IMR-90 (cell line): ENCODE results near the gene BCAS3. TPM values are rescaled to one million over a fixed set of nuclear protein-coding genes. Genes with fewer than 3 reads are reported as not detected.

Experiments
- ATAC-seq: fragments of 200-7000 bp; cut with Tn5 transposase; 2 replicates; pipeline ENCODE4 v1.9.1; 2020; ENCODE audit warnings: low read depth, mild to moderate bottlenecking, moderate library complexity
- BruUV-seq: library from RNA; stranded (reverse); fragments of 400-500 nt; replicated peaks from 2 replicates; lab custom pipeline; 2021; lab: Mats Ljungman, UMichigan
- CTCF ChIA-PET: fragments of 300-600 bp; formaldehyde crosslinking; extraction: SDS; loops from one replicate; lab custom pipeline; 2021; ENCODE audit warnings: antibody characterized with exemption; lab: Yijun Ruan, JAX
- POLR2A ChIA-PET: fragments of 300-600 bp; sonication (Branson Sonifier 250); formaldehyde crosslinking; loops from one replicate; lab custom pipeline; 2022; ENCODE audit warnings: antibody characterized with exemption; ENCODE audit not compliant: unreplicated experiment; lab: Charles Lee
- DNase-seq: peaks from one replicate; pipeline ENCODE4 v3.0.0; 2013
- H2AFZ ChIP-seq: replicated peaks from 2 replicates; pipeline ENCODE3; 2013; ENCODE audit warnings: low read length, mild to moderate bottlenecking; ENCODE audit not compliant: poor library complexity
- H2AK5ac ChIP-seq: 2 replicates; pipeline ENCODE4 v1.6.1; 2013; ENCODE audit warnings: low read depth, low read length, inconsistent platforms
- H2AK9ac ChIP-seq: replicated peaks from 2 replicates; pipeline ENCODE3; 2013; ENCODE audit warnings: mild to moderate bottlenecking, low read depth, low read length, moderate library complexity; ENCODE audit not compliant: poor library complexity
- H2BK120ac ChIP-seq: 2 replicates; pipeline ENCODE4 v1.6.1; 2013; ENCODE audit warnings: low read depth, low read length, inconsistent platforms
- H2BK15ac ChIP-seq: 3 replicates; pipeline ENCODE4 v1.6.1; 2013; ENCODE audit warnings: low read depth, low read length, inconsistent platforms
- H2BK20ac ChIP-seq: 2 replicates; pipeline ENCODE4 v1.6.1; 2013; ENCODE audit warnings: low read depth, mild to moderate bottlenecking, inconsistent platforms, low read length, moderate library complexity
- H2BK5ac ChIP-seq: 2 replicates; pipeline ENCODE4 v1.6.1; 2013; ENCODE audit warnings: mild to moderate bottlenecking, low read depth, low read length, inconsistent platforms; ENCODE audit not compliant: poor library complexity, severe bottlenecking
- H3K14ac ChIP-seq: replicated peaks from 2 replicates; pipeline ENCODE4 v1.6.1; 2013; ENCODE audit warnings: low read depth, low read length, inconsistent platforms
- H3K18ac ChIP-seq: 2 replicates; pipeline ENCODE4 v1.6.1; 2013; ENCODE audit warnings: low read depth, low read length, control low read depth
- H3K23ac ChIP-seq: 2 replicates; pipeline ENCODE4 v1.6.1; 2013; ENCODE audit warnings: low read depth, low read length, inconsistent platforms
- H3K27ac ChIP-seq: 2 replicates; pipeline ENCODE4 v1.5.1; 2013; ENCODE audit warnings: mild to moderate bottlenecking, control low read depth, low read length; ENCODE audit not compliant: insufficient read depth
- H3K27me3 ChIP-seq: 2 replicates; pipeline ENCODE4 v1.6.1; 2013; ENCODE audit warnings: low read length; ENCODE audit not compliant: control insufficient read depth, insufficient read depth
- H3K36me3 ChIP-seq: 2 replicates; pipeline ENCODE4 v1.6.1; 2013; ENCODE audit warnings: low read length, mixed read lengths; ENCODE audit not compliant: control insufficient read depth, insufficient read depth
- H3K4ac ChIP-seq: 2 replicates; pipeline ENCODE4 v1.6.1; 2013; ENCODE audit warnings: low read depth, low read length, inconsistent platforms
- H3K4me1 ChIP-seq: 2 replicates; pipeline ENCODE4 v1.6.1; 2013; ENCODE audit warnings: low read length, mixed read lengths; ENCODE audit not compliant: control insufficient read depth, insufficient read depth
- H3K4me2 ChIP-seq: 2 replicates; pipeline ENCODE4 v1.6.1; 2013; ENCODE audit warnings: low read depth, mild to moderate bottlenecking, control low read depth, low read length, moderate library complexity
- H3K4me3 ChIP-seq: 2 replicates; pipeline ENCODE4 v1.5.1; 2013; ENCODE audit warnings: low read depth, mild to moderate bottlenecking, control low read depth, low read length, moderate library complexity; ENCODE audit not compliant: insufficient read depth
- H3K56ac ChIP-seq: 2 replicates; pipeline ENCODE4 v1.6.1; 2013; ENCODE audit warnings: low read length, inconsistent platforms; ENCODE audit not compliant: insufficient read depth; ENCODE audit errors: extremely low read depth
- H3K79me1 ChIP-seq, 2 experiments: 2 replicates each; pipeline ENCODE4 v1.6.1; 2013; ENCODE audit warnings: low read length in 2 of 2, inconsistent platforms in 1 of 2, low read depth in 1 of 2
- H3K9ac ChIP-seq: 2 replicates; pipeline ENCODE4 v1.6.1; 2013; ENCODE audit warnings: low read depth, low read length, control low read depth
- H3K9me1 ChIP-seq: 2 replicates; pipeline ENCODE4 v1.6.1; 2013; ENCODE audit warnings: low read length, inconsistent platforms; ENCODE audit not compliant: insufficient read depth
- H3K9me3 ChIP-seq: 2 replicates; pipeline ENCODE4 v1.6.1; 2013; ENCODE audit warnings: low read length; ENCODE audit not compliant: control insufficient read depth, insufficient read depth
- H4K20me1 ChIP-seq: 2 replicates; pipeline ENCODE4 v1.6.1; 2013; ENCODE audit warnings: low read length, inconsistent platforms; ENCODE audit not compliant: insufficient read depth
- H4K5ac ChIP-seq: 2 replicates; pipeline ENCODE4 v1.6.1; 2013; ENCODE audit warnings: mild to moderate bottlenecking, low read depth, low read length, control low read depth
- H4K8ac ChIP-seq, 2 experiments: 2 replicates each; pipeline ENCODE4 v1.6.1; 2013; ENCODE audit warnings: low read depth in 2 of 2, low read length in 2 of 2, control low read depth in 1 of 2, inconsistent platforms in 1 of 2
- H4K91ac ChIP-seq: 2 replicates; pipeline ENCODE4 v1.6.1; 2013; ENCODE audit warnings: low read depth, low read length, inconsistent platforms; ENCODE audit not compliant: insufficient read depth
- BHLHE40 ChIP-seq: fragments of 150-350 bp; IDR thresholded peaks from 2 replicates; pipeline ENCODE4 v1.6.1; 2016; ENCODE audit warnings: mild to moderate bottlenecking, low read depth, low read length
- CEBPB ChIP-seq: IDR thresholded peaks from 2 replicates; pipeline ENCODE4 v1.6.1; 2012; ENCODE audit warnings: low read depth, low read length, improper control_type of control experiment
- FOS ChIP-seq: fragments of 150-350 bp; IDR thresholded peaks from 2 replicates; pipeline ENCODE4 v1.6.1; 2016; ENCODE audit warnings: low read depth, low read length
- MAFK ChIP-seq: IDR thresholded peaks from 2 replicates; pipeline ENCODE4 v1.6.1; 2012; ENCODE audit warnings: low read depth, low read length, improper control_type of control experiment
- MAZ ChIP-seq: IDR thresholded peaks from 2 replicates; pipeline ENCODE4 v1.6.1; 2012; ENCODE audit warnings: low read depth, mild to moderate bottlenecking, low read length, improper control_type of control experiment, moderate library complexity, borderline replicate concordance
- MXI1 ChIP-seq: IDR thresholded peaks from 2 replicates; pipeline ENCODE4 v1.6.1; 2012; ENCODE audit warnings: low read depth, mild to moderate bottlenecking, low read length, moderate library complexity, borderline replicate concordance
- NFE2L2 ChIP-seq: fragments of 150-350 bp; IDR thresholded peaks from 2 replicates; pipeline ENCODE4 v1.6.1; 2016; ENCODE audit warnings: low read depth, mild to moderate bottlenecking, low read length
- POLR2A ChIP-seq: IDR thresholded peaks from 2 replicates; pipeline ENCODE4 v1.6.1; 2012; ENCODE audit warnings: mild to moderate bottlenecking, low read depth, low read length
- RAD21 ChIP-seq: IDR thresholded peaks from 2 replicates; pipeline ENCODE4 v1.6.1; 2012; ENCODE audit warnings: low read length, improper control_type of control experiment
- RCOR1 ChIP-seq: IDR thresholded peaks from 2 replicates; pipeline ENCODE4 v1.6.1; 2012; ENCODE audit warnings: mild to moderate bottlenecking, low read length, improper control_type of control experiment; ENCODE audit not compliant: insufficient replicate concordance
- RFX5 ChIP-seq: IDR thresholded peaks from 2 replicates; pipeline ENCODE4 v1.8.0; 2012; ENCODE audit warnings: low read depth, mild to moderate bottlenecking, low read length, moderate library complexity
- SMC3 ChIP-seq: fragments of 150-350 bp; IDR thresholded peaks from 2 replicates; pipeline ENCODE4 v1.6.1; 2016; ENCODE audit warnings: low read depth, mild to moderate bottlenecking, antibody characterized with exemption, low read length, moderate library complexity
- WGBS, 2 experiments: methylation state at CpG; one replicate each; pipeline versions ENCODE4 v1.1.5 to v1.1.7; 2013; ENCODE audit warnings: missing lambda C conversion rate in 2 of 2; ENCODE audit not compliant: insufficient read length in 1 of 2; ENCODE audit errors: extremely low coverage in 2 of 2; 5-methylcytosine and 5-hydroxymethylcytosine counted together
- dilution Hi-C: fragments of 300-500 bp; cut with HindIII; formaldehyde crosslinking; loops from one replicate; pipeline ENCODE4 v1.14.3; 2018; ENCODE audit warnings: low sequenced_read_pairs; ENCODE audit not compliant: unreplicated experiment
- in situ Hi-C: fragments of 300-500 bp; cut with MboI; formaldehyde crosslinking; loops from 3 replicates; pipeline ENCODE4 v1.14.3; 2019; ENCODE audit warnings: low sequenced_read_pairs, inconsistent platforms, mixed read lengths
- intact Hi-C: fragments of 100-400 bp; cut with micrococcal nuclease; formaldehyde crosslinking; loops from 2 replicates; pipeline ENCODE4 v1.10.0; 2022
- polyA plus RNA-seq, 3 experiments: library from polyadenylated mRNA; depleted of rRNA; stranded (reverse); fragments of >200 nt; gene quantifications; 2 replicates each; pipeline ENCODE4 v1.2.3, GENCODE V29; 2012; ENCODE audit warnings: low replicate concordance in 1 of 3
- total RNA-seq: library from RNA; depleted of rRNA; stranded (reverse); fragments of >200 nt; gene quantifications from 2 replicates; pipeline ENCODE4 v1.2.3, GENCODE V29; 2012
- TF ChIP-seq, protein P1 (sequence below): fragments of 150-350 bp; IDR thresholded peaks from 2 replicates; pipeline ENCODE4 v1.6.1; 2017; ENCODE audit warnings: mild to moderate bottlenecking, antibody characterized with exemption, low read length, low read depth
- TF ChIP-seq, protein P2 (sequence below): conservative IDR thresholded peaks from 2 replicates; pipeline ENCODE4 v1.5.1; 2012; ENCODE audit warnings: mild to moderate bottlenecking, low read depth, low read length, improper control_type of control experiment
- TF ChIP-seq, protein P3 (sequence below): fragments of 150-350 bp; IDR thresholded peaks from 2 replicates; pipeline ENCODE4 v1.6.1; 2016; ENCODE audit warnings: low read depth, mild to moderate bottlenecking, low read length, moderate library complexity, borderline replicate concordance

Gene BCAS3
- total and polyA plus RNA-seq, 2 of the 4 experiments (the other 2 are of a cell fraction), result 6.3 to 27.1 TPM

DNA sequence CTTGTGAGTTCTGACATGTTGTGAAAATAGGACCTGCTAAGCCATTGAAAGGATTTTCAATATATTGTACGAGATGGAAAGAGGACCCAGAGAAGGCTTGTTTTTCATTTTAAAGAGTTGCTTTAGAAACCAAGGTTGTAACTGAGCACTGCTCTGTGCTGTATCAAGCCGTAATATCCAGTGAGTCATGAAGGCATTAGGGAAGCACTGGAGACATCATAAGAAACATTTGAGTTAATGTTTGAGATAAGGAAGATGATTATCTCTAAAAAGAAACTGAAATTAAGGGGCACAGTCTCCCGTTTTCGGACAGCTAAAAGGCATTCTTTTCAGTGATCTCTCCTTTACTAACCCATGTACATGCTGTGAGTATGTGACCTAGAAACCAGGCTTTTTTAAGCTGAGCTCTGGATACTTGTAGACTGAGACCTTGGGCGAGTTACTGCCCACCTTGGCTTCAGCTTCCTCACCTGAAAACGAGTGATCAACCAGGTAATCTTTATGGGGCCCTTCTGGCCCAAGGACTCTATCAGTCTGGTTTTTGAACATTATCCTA is 572.8 kb downstream of the BCAS3 start:
- H3K36me3 ChIP-seq, result no peaks in the 10 kb centered on the region
- H3K27me3 ChIP-seq, result no peaks in the 10 kb centered on the region
- no TSS peak for BruUV-seq
- H2BK15ac ChIP-seq, result peak overlapping the region; percentile 75
- H3K18ac ChIP-seq, result peak overlapping the region; percentile 98
- ATAC-seq, result peak; percentile 60
- DNase-seq, result peak; percentile 85
- peak overlapping the region; percentile 47; the same call in 1 of the 2 replicates for H3K9ac ChIP-seq
- H2BK20ac ChIP-seq, result peak overlapping the region; percentile 84
- H3K23ac ChIP-seq, result peak overlapping the region; percentile 77
- H3K9me1 ChIP-seq, result peaks cover 15% of the 10 kb centered on the region
- peak overlapping the region; percentile 96 for H3K4ac ChIP-seq
- peaks cover 0 to 22% of the 10 kb centered on the region in 2 experiments; a peak in 2 of 4 replicates for H3K79me1 ChIP-seq
- H3K9me3 ChIP-seq, result no peaks in the 10 kb centered on the region
- ChIA-PET POLR2A (interaction anchor here (1.0 kb wide), 1 partner anchor 50 kb away, joined by 9 read pairs; no protein-coding TSS in a partner anchor), CTCF (no interaction called here)
- dilution Hi-C loops (no loop called here), intact Hi-C loops (loop anchor here (5.0 kb wide), 1 partner anchor 147 kb away; the partner anchor contains the start of gene TBX2), in situ Hi-C loops (no loop called here)
- H4K5ac ChIP-seq, result peak overlapping the region; percentile 87
- H4K20me1 ChIP-seq, result no peaks in the 10 kb centered on the region
- peak overlapping the region; percentile 89 for H2BK120ac ChIP-seq
- H3K4me1 ChIP-seq, result peaks cover 18% of the 10 kb centered on the region
- peak overlapping the region; percentile 80 for H3K4me2 ChIP-seq
- H3K27ac ChIP-seq, result peak overlapping the region; percentile 82
- peak overlapping the region; percentile 73 for H3K14ac ChIP-seq
- H2AK5ac ChIP-seq, result peak overlapping the region; percentile 80
- H4K8ac ChIP-seq, result peak overlapping the region; percentile 81 to 89
- TF ChIP-seq MXI1, result no peak
- TF ChIP-seq MAFK, result no peak
- TF ChIP-seq, protein P1, sequence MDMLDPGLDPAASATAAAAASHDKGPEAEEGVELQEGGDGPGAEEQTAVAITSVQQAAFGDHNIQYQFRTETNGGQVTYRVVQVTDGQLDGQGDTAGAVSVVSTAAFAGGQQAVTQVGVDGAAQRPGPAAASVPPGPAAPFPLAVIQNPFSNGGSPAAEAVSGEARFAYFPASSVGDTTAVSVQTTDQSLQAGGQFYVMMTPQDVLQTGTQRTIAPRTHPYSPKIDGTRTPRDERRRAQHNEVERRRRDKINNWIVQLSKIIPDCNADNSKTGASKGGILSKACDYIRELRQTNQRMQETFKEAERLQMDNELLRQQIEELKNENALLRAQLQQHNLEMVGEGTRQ, result no peak
- no peak for TF ChIP-seq NFE2L2
- no peak for TF ChIP-seq BHLHE40
- TF ChIP-seq MAZ, result no peak
- peak; percentile 17; the same call in 1 of the 2 replicates for TF ChIP-seq RAD21
- no peak for TF ChIP-seq CEBPB
- peak; percentile 6 for TF ChIP-seq POLR2A
- TF ChIP-seq RFX5, result no peak
- no peak for TF ChIP-seq SMC3
- TF ChIP-seq, protein P2, sequence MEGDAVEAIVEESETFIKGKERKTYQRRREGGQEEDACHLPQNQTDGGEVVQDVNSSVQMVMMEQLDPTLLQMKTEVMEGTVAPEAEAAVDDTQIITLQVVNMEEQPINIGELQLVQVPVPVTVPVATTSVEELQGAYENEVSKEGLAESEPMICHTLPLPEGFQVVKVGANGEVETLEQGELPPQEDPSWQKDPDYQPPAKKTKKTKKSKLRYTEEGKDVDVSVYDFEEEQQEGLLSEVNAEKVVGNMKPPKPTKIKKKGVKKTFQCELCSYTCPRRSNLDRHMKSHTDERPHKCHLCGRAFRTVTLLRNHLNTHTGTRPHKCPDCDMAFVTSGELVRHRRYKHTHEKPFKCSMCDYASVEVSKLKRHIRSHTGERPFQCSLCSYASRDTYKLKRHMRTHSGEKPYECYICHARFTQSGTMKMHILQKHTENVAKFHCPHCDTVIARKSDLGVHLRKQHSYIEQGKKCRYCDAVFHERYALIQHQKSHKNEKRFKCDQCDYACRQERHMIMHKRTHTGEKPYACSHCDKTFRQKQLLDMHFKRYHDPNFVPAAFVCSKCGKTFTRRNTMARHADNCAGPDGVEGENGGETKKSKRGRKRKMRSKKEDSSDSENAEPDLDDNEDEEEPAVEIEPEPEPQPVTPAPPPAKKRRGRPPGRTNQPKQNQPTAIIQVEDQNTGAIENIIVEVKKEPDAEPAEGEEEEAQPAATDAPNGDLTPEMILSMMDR, result no peak
- TF ChIP-seq FOS, result peak; percentile 63; the same call in 1 of the 2 replicates
- TF ChIP-seq, protein P3, sequence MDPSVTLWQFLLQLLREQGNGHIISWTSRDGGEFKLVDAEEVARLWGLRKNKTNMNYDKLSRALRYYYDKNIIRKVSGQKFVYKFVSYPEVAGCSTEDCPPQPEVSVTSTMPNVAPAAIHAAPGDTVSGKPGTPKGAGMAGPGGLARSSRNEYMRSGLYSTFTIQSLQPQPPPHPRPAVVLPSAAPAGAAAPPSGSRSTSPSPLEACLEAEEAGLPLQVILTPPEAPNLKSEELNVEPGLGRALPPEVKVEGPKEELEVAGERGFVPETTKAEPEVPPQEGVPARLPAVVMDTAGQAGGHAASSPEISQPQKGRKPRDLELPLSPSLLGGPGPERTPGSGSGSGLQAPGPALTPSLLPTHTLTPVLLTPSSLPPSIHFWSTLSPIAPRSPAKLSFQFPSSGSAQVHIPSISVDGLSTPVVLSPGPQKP, result no peak
- peak; percentile 4 for TF ChIP-seq RCOR1
- H2BK5ac ChIP-seq, result peak overlapping the region; percentile 97
- peak overlapping the region; percentile 57 for H2AK9ac ChIP-seq
- 25% methylated on average over 1 of the region's 6 CpGs; no CpG with 5 or more reads in 1 of the 2 experiments for WGBS, 2 experiments
- H4K91ac ChIP-seq, result peak overlapping the region; percentile 88
- peak overlapping the region; percentile 7; the same call in 1 of the 2 replicates for H3K4me3 ChIP-seq
- no peak overlapping the region for H2AFZ ChIP-seq
- H3K56ac ChIP-seq, result peak overlapping the region; percentile 84
